ENCODE data around the gene RGS11.
"Not testable (repeated sequence)": the region's sequence is repeated elsewhere in the genome, so short reads cannot be mapped to it uniquely, and the experiment has no call there.

RGS11 gene

GRCh38 chr16:260326-260725, 15.4 kb downstream of the RGS11 start:
- no peak for ATAC-seq
- TF ChIP-seq ZFP30 (CRISPR knock-in tag; IDR thresholded peaks at IDR 0.05): no peak
- TF ChIP-seq CSDC2 (CRISPR knock-in tag; IDR thresholded peaks at IDR 0.05): no peak
- no peak for TF ChIP-seq ZC3H10 (CRISPR knock-in tag; IDR thresholded peaks at IDR 0.05)
- no peak for TF ChIP-seq TCF4 (CRISPR knock-in tag; IDR thresholded peaks at IDR 0.05; ENCODE audit: borderline replicate concordance)
- TF ChIP-seq, protein P1, sequence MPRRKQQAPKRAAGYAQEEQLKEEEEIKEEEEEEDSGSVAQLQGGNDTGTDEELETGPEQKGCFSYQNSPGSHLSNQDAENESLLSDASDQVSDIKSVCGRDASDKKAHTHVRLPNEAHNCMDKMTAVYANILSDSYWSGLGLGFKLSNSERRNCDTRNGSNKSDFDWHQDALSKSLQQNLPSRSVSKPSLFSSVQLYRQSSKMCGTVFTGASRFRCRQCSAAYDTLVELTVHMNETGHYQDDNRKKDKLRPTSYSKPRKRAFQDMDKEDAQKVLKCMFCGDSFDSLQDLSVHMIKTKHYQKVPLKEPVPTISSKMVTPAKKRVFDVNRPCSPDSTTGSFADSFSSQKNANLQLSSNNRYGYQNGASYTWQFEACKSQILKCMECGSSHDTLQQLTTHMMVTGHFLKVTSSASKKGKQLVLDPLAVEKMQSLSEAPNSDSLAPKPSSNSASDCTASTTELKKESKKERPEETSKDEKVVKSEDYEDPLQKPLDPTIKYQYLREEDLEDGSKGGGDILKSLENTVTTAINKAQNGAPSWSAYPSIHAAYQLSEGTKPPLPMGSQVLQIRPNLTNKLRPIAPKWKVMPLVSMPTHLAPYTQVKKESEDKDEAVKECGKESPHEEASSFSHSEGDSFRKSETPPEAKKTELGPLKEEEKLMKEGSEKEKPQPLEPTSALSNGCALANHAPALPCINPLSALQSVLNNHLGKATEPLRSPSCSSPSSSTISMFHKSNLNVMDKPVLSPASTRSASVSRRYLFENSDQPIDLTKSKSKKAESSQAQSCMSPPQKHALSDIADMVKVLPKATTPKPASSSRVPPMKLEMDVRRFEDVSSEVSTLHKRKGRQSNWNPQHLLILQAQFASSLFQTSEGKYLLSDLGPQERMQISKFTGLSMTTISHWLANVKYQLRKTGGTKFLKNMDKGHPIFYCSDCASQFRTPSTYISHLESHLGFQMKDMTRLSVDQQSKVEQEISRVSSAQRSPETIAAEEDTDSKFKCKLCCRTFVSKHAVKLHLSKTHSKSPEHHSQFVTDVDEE (CRISPR knock-in tag; IDR thresholded peaks at IDR 0.05): no peak
- no peak for TF ChIP-seq ISL1 (CRISPR knock-in tag; IDR thresholded peaks at IDR 0.05)
- TF ChIP-seq, protein P2, sequence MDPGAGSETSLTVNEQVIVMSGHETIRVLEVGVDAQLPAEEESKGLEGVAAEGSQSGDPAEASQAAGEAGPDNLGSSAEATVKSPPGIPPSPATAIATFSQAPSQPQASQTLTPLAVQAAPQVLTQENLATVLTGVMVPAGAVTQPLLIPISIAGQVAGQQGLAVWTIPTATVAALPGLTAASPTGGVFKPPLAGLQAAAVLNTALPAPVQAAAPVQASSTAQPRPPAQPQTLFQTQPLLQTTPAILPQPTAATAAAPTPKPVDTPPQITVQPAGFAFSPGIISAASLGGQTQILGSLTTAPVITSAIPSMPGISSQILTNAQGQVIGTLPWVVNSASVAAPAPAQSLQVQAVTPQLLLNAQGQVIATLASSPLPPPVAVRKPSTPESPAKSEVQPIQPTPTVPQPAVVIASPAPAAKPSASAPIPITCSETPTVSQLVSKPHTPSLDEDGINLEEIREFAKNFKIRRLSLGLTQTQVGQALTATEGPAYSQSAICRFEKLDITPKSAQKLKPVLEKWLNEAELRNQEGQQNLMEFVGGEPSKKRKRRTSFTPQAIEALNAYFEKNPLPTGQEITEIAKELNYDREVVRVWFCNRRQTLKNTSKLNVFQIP (CRISPR knock-in tag; IDR thresholded peaks at IDR 0.05; ENCODE audit: borderline replicate concordance, low read depth): no peak
- no peak for TF ChIP-seq ZNF70 (CRISPR knock-in tag; IDR thresholded peaks at IDR 0.05)
- TF ChIP-seq ZFP3 (CRISPR knock-in tag; IDR thresholded peaks at IDR 0.05): no peak
- no peak for TF ChIP-seq SNAI2 (CRISPR knock-in tag; IDR thresholded peaks at IDR 0.05)
- no peak for TF ChIP-seq ARNTL (CRISPR knock-in tag; IDR thresholded peaks at IDR 0.05; ENCODE audit: borderline replicate concordance, low read depth)
- TF ChIP-seq ESRRG (CRISPR knock-in tag; IDR thresholded peaks at IDR 0.05): no peak
- TF ChIP-seq ZNF8 (CRISPR knock-in tag; IDR thresholded peaks at IDR 0.05): no peak

DNA sequence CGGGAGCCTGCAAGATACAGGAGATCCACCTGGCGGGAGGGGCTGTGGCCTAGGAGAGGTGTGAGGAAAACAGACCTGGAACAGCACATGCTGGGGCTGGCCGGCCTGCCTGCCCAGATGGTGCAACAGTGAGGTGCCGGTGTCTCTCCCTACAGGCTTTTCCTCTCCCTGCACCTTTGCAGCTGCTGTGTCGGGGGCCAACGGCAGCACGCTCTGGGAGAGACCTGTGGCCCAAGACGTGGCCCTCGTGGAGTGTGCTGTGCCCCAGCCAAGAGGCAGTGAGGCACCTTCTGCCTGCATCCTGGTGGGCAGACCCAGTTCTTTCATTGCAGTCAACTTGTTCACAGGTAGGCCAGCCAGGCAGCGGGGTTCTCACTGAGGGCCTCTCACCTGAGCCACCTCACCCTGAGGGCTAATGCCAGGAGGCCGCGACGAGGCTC, 15.9 kb downstream of the RGS11 start:
- no peak for ATAC-seq
- TF ChIP-seq, protein P2 (CRISPR knock-in tag; IDR thresholded peaks at IDR 0.05; ENCODE audit: borderline replicate concordance, low read depth): no peak
- TF ChIP-seq BACH2 (CRISPR knock-in tag; IDR thresholded peaks at IDR 0.05; ENCODE audit: borderline replicate concordance) (no peak), CSDC2 (CRISPR knock-in tag; IDR thresholded peaks at IDR 0.05) (no peak), SNAI2 (CRISPR knock-in tag; IDR thresholded peaks at IDR 0.05) (no peak)

- TF ChIP-seq SNAI2 (CRISPR knock-in tag; IDR thresholded peaks at IDR 0.05): no peak
- TF ChIP-seq, protein P3, sequence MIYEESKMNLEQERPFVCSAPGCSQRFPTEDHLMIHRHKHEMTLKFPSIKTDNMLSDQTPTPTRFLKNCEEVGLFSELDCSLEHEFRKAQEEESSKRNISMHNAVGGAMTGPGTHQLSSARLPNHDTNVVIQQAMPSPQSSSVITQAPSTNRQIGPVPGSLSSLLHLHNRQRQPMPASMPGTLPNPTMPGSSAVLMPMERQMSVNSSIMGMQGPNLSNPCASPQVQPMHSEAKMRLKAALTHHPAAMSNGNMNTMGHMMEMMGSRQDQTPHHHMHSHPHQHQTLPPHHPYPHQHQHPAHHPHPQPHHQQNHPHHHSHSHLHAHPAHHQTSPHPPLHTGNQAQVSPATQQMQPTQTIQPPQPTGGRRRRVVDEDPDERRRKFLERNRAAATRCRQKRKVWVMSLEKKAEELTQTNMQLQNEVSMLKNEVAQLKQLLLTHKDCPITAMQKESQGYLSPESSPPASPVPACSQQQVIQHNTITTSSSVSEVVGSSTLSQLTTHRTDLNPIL (CRISPR knock-in tag; IDR thresholded peaks at IDR 0.05; ENCODE audit: low read depth): no peak
- no peak for TF ChIP-seq ZNF8 (CRISPR knock-in tag; IDR thresholded peaks at IDR 0.05)
- TF ChIP-seq PATZ1 (CRISPR knock-in tag; IDR thresholded peaks at IDR 0.05; ENCODE audit: borderline replicate concordance): no peak
- TF ChIP-seq ZNF565 (CRISPR knock-in tag; conservative IDR thresholded peaks at IDR 0.05; ENCODE audit: low read depth): no peak
- TF ChIP-seq ZC3H10 (CRISPR knock-in tag; IDR thresholded peaks at IDR 0.05): no peak
- TF ChIP-seq ARNTL (CRISPR knock-in tag; IDR thresholded peaks at IDR 0.05; ENCODE audit: borderline replicate concordance, low read depth): no peak
- ATAC-seq: no peak
Observed at GRCh38 chr16:259226-259625, 16.5 kb downstream of the RGS11 start.

DNA sequence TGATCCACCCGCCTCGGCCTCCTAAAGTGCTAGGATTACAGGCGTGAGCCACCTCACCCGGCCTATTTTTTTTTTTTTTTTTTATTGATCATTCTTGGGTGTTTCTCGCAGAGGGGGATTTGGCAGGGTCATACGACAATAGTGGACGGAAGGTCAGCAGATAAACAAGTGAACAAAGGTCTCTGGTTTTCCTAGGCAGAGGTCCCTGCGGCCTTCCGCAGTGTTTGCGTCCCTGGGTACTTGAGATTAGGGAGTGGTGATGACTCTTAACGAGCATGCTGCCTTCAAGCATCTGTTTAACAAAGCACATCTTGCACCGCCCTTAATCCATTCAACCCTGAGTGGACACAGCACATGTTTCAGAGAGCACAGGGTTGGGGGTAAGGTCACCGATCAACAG, 17.7 kb downstream of the RGS11 start:
- ATAC-seq: not testable (repeated sequence)

- no peak for ATAC-seq
- TF ChIP-seq TCF4 (CRISPR knock-in tag; IDR thresholded peaks at IDR 0.05; ENCODE audit: borderline replicate concordance) (no peak), ZNF565 (CRISPR knock-in tag; conservative IDR thresholded peaks at IDR 0.05; ENCODE audit: low read depth) (no peak), BACH2 (CRISPR knock-in tag; IDR thresholded peaks at IDR 0.05; ENCODE audit: borderline replicate concordance) (no peak), TOX (CRISPR knock-in tag; IDR thresholded peaks at IDR 0.05; ENCODE audit: borderline replicate concordance) (no peak), CSRNP3 (CRISPR knock-in tag; IDR thresholded peaks at IDR 0.05) (no peak), ZC3H10 (CRISPR knock-in tag; IDR thresholded peaks at IDR 0.05) (no peak), CSDC2 (CRISPR knock-in tag; IDR thresholded peaks at IDR 0.05) (no peak), ZNF70 (CRISPR knock-in tag; IDR thresholded peaks at IDR 0.05) (no peak)
- TF ChIP-seq, protein P1 (CRISPR knock-in tag; IDR thresholded peaks at IDR 0.05): no peak
Observed at GRCh38 chr16:255183-255582, 20.6 kb downstream of the RGS11 start.
